Keratinocyte (primary cell): ENCODE measurements around the gene CCDC40. TPM values are rescaled to one million over a fixed set of nuclear protein-coding genes. Genes with fewer than 3 reads are reported as not detected.
A peak's percentile ranks its signal among the peaks of the same experiment; 100 is the strongest.

Source experiments
- DNase-seq: peaks from one replicate; pipeline ENCODE4 v3.0.0-alpha.2; 2011; ENCODE audit warnings: low read depth, missing footprints, low spot score
- FAIRE-seq: peaks from 2 replicates; lab custom pipeline; 2011; peaks lifted over from hg19 to GRCh38; lab: Jason Lieb, UNC
- H2AFZ ChIP-seq: 2 replicates; pipeline ENCODE4 v1.6.0; 2012; ENCODE audit warnings: low read length, control low read depth, inconsistent platforms; ENCODE audit not compliant: control insufficient read depth
- H3K27ac ChIP-seq: 2 replicates; pipeline ENCODE4 v1.5.1; 2011; ENCODE audit warnings: low read length; ENCODE audit not compliant: control insufficient read depth, insufficient read depth
- H3K27me3 ChIP-seq: 3 replicates; pipeline ENCODE4 v1.6.0; 2011; ENCODE audit warnings: low read length; ENCODE audit not compliant: control insufficient read depth, insufficient read depth; ENCODE audit errors: extremely low read depth
- H3K36me3 ChIP-seq, 2 experiments: 2 replicates in 1 of 2; 3 replicates in 1 of 2; pipeline ENCODE4 v1.5.1; 2011; ENCODE audit warnings: low read length in 2 of 2, mild to moderate bottlenecking in 1 of 2; ENCODE audit not compliant: control insufficient read depth in 2 of 2, insufficient read depth in 2 of 2; ENCODE audit errors: extremely low read depth in 1 of 2
- H3K4me1 ChIP-seq: 3 replicates; pipeline ENCODE4 v1.5.1; 2011; ENCODE audit warnings: low read length; ENCODE audit not compliant: control insufficient read depth, insufficient read depth; ENCODE audit errors: extremely low read depth
- H3K4me2 ChIP-seq: 3 replicates; pipeline ENCODE4 v1.6.0; 2011; ENCODE audit warnings: low read depth, low read length; ENCODE audit not compliant: control insufficient read depth, insufficient read depth; ENCODE audit errors: extremely low read depth
- H3K4me3 ChIP-seq, 3 experiments: fragments of 200-600 bp in 1 of 3; sonication (generic) in 1 of 3; 2 replicates in 2 of 3; 3 replicates in 1 of 3; pipeline ENCODE4 v1.5.1; 2011 to 2016; ENCODE audit warnings: low read length in 3 of 3, mild to moderate bottlenecking in 3 of 3, control low read depth in 2 of 3, inconsistent platforms in 1 of 3, low read depth in 1 of 3, mixed read lengths in 1 of 3, mixed run types in 1 of 3, moderate library complexity in 1 of 3; ENCODE audit not compliant: control insufficient read depth in 2 of 3, insufficient read depth in 2 of 3; ENCODE audit errors: extremely low read depth in 1 of 3
- H3K79me2 ChIP-seq: 2 replicates; pipeline ENCODE4 v1.6.0; 2012; ENCODE audit warnings: low read length; ENCODE audit not compliant: control insufficient read depth, insufficient read depth
- H3K9ac ChIP-seq: 3 replicates; pipeline ENCODE4 v1.6.0; 2011; ENCODE audit warnings: low read length; ENCODE audit not compliant: control insufficient read depth, insufficient read depth; ENCODE audit errors: extremely low read depth
- H3K9me1 ChIP-seq: 3 replicates; pipeline ENCODE4 v1.6.0; 2011; ENCODE audit warnings: low read length; ENCODE audit not compliant: control insufficient read depth, insufficient read depth; ENCODE audit errors: extremely low read depth
- H3K9me3 ChIP-seq: 2 replicates; pipeline ENCODE4 v1.5.1; 2012; ENCODE audit warnings: low read depth, low read length; ENCODE audit not compliant: control insufficient read depth
- H4K20me1 ChIP-seq: 3 replicates; pipeline ENCODE4 v1.6.0; 2011; ENCODE audit warnings: low read length; ENCODE audit not compliant: control insufficient read depth, insufficient read depth; ENCODE audit errors: extremely low read depth
- EZH2 ChIP-seq: IDR thresholded peaks from one replicate; pipeline ENCODE4 v1.6.1; 2012; ENCODE audit warnings: inconsistent platforms, mild to moderate bottlenecking, low read length, moderate library complexity
- dilution Hi-C: fragments of 300-500 bp; cut with MboI; formaldehyde crosslinking; loops from one replicate; pipeline ENCODE4 v1.7.0; 2020; ENCODE audit warnings: low sequenced_read_pairs; ENCODE audit not compliant: extremely low pct_ligation_motif_present
- polyA plus RNA-seq, 5 experiments: library from polyadenylated mRNA; depleted of rRNA in 3 of 5; stranded (reverse) in 3 of 5; stranded (forward) in 1 of 5; unstranded in 1 of 5; fragments of >200 nt; gene quantifications; 1 replicate in 1 of 5; 2 replicates in 3 of 5; 3 replicates in 1 of 5; pipeline versions ENCODE4 v1.2.1 to v1.2.3, GENCODE V29; 2011 to 2012; ENCODE audit warnings: missing spikeins in 2 of 5, low read depth in 1 of 5, low replicate concordance in 1 of 5
- TF ChIP-seq, protein P1 (sequence below), 3 experiments: IDR thresholded peaks in 1 of 3; conservative IDR thresholded peaks in 1 of 3; optimal IDR thresholded peaks in 1 of 3; 2 replicates in 2 of 3; 3 replicates in 1 of 3; pipeline versions ENCODE3 to v1.5.1; 2011; ENCODE audit warnings: low read length in 3 of 3, mild to moderate bottlenecking in 3 of 3, moderate library complexity in 2 of 3, control low read depth in 1 of 3, inconsistent platforms in 1 of 3; ENCODE audit not compliant: insufficient read depth in 2 of 3; ENCODE audit errors: extremely low read depth in 1 of 3

Gene CCDC40
- polyA plus RNA-seq, 1 donor (not counting 4 experiments of a cell fraction or from before 2014, with no cell fraction given), result 2.4 TPM

- Histone ChIP-seq H3K9me1 (peaks cover 9% of the 10 kb centered on the region), H3K4me3 (no peak overlapping the region), H2AFZ (no peak overlapping the region), H3K27ac (no peak overlapping the region), H3K79me2 (peaks cover 10% of the 10 kb centered on the region), H4K20me1 (peaks cover 7% of the 10 kb centered on the region), H3K9me3 (no peaks in the 10 kb centered on the region), H3K9ac (no peak overlapping the region), H3K36me3 (no peaks in the 10 kb centered on the region), H3K4me1 (peaks cover 8% of the 10 kb centered on the region), H3K4me2 (no peak overlapping the region), H3K27me3 (no peaks in the 10 kb centered on the region)
- dilution Hi-C loops, result no loop called here
- no peak for DNase-seq
- TF ChIP-seq, protein P1, sequence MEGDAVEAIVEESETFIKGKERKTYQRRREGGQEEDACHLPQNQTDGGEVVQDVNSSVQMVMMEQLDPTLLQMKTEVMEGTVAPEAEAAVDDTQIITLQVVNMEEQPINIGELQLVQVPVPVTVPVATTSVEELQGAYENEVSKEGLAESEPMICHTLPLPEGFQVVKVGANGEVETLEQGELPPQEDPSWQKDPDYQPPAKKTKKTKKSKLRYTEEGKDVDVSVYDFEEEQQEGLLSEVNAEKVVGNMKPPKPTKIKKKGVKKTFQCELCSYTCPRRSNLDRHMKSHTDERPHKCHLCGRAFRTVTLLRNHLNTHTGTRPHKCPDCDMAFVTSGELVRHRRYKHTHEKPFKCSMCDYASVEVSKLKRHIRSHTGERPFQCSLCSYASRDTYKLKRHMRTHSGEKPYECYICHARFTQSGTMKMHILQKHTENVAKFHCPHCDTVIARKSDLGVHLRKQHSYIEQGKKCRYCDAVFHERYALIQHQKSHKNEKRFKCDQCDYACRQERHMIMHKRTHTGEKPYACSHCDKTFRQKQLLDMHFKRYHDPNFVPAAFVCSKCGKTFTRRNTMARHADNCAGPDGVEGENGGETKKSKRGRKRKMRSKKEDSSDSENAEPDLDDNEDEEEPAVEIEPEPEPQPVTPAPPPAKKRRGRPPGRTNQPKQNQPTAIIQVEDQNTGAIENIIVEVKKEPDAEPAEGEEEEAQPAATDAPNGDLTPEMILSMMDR (optimal IDR thresholded peaks at IDR 0.05 in 1 of 3, IDR thresholded peaks at IDR 0.05 in 1 of 3, conservative IDR thresholded peaks at IDR 0.05 in 1 of 3; ENCODE audit: extremely low read depth in 1 of 3, insufficient read depth in 2 of 3, low read length in 3 of 3), result no peak
- TF ChIP-seq EZH2, result no peak
- no peak for FAIRE-seq
Observed at GRCh38 chr17:80023481-80024205, 12.8 kb upstream of the CCDC40 start.

GRCh38 chr17:80024206-80024972 is 12.1 kb upstream of the CCDC40 start:
- dilution Hi-C loops, result no loop called here
- Histone ChIP-seq H3K79me2 (peaks cover 16% of the 10 kb centered on the region), H3K36me3 (no peaks in the 10 kb centered on the region), H4K20me1 (peaks cover 8% of the 10 kb centered on the region), H3K27ac (peak overlapping the region; percentile 3), H3K9me3 (no peaks in the 10 kb centered on the region), H3K4me3 (no peak overlapping the region), H2AFZ (no peak overlapping the region), H3K9me1 (peaks cover 9% of the 10 kb centered on the region), H3K4me2 (no peak overlapping the region), H3K9ac (no peak overlapping the region), H3K4me1 (peaks cover 12% of the 10 kb centered on the region), H3K27me3 (no peaks in the 10 kb centered on the region)
- TF ChIP-seq, protein P1 (optimal IDR thresholded peaks at IDR 0.05 in 1 of 3, IDR thresholded peaks at IDR 0.05 in 1 of 3, conservative IDR thresholded peaks at IDR 0.05 in 1 of 3; ENCODE audit: extremely low read depth in 1 of 3, insufficient read depth in 2 of 3, low read length in 3 of 3), result no peak
- no peak for TF ChIP-seq EZH2
- FAIRE-seq, result peak; percentile 23
- no peak for DNase-seq
